Gastrocnemius medialis (tissue), 4 donors: ENCODE results near the gene SMOC1. TPM values are rescaled to one million over a fixed set of nuclear protein-coding genes. Genes with fewer than 3 reads are reported as not detected.
A peak's percentile ranks its signal among the peaks of the same experiment; 100 is the strongest.

Experiments used
- ATAC-seq, 2 donors: fragments of 150-250 bp; one replicate each; pipeline ENCODE4 v1.9.1; 2016
- DNase-seq, 2 donors: peaks; one replicate each; pipeline ENCODE4 v3.0.0-alpha.2; 2019
- H3K27ac ChIP-seq, 4 donors: fragments of 200-600 bp; sonication (generic); 1 replicate in 1 of 4; 2 replicates in 3 of 4; pipeline ENCODE4 v1.5.1; 2016 to 2018; ENCODE audit warnings: mild to moderate bottlenecking in 2 of 4, moderate library complexity in 1 of 4
- H3K27me3 ChIP-seq, 3 donors: fragments of 200-600 bp; sonication (generic) in 2 of 3; 1 replicate in 1 of 3; 2 replicates in 2 of 3; pipeline versions ENCODE4 v1.5.1 to v1.6.0; 2016 to 2019; ENCODE audit warnings: mild to moderate bottlenecking in 1 of 3, moderate library complexity in 1 of 3
- H3K36me3 ChIP-seq, 2 donors: fragments of 200-600 bp; sonication (generic) in 1 of 2; one replicate each; pipeline ENCODE4 v1.5.1; 2017 to 2018
- H3K4me1 ChIP-seq, 2 donors: fragments of 200-600 bp; sonication (generic) in 1 of 2; one replicate each; pipeline ENCODE4 v1.5.1; 2016 to 2017; ENCODE audit warnings: mild to moderate bottlenecking in 2 of 2
- H3K4me3 ChIP-seq, 4 donors: fragments of 200-600 bp; sonication (generic) in 3 of 4; 1 replicate in 1 of 4; 2 replicates in 3 of 4; pipeline ENCODE4 v1.5.1; 2016 to 2019; ENCODE audit warnings: mild to moderate bottlenecking in 2 of 4
- H3K9me3 ChIP-seq, 3 donors: fragments of 200-600 bp; sonication (generic) in 2 of 3; 1 replicate in 1 of 3; 2 replicates in 2 of 3; pipeline ENCODE4 v1.5.1; 2016 to 2019
- POLR2A ChIP-seq, 2 donors: fragments of 450-650 bp; IDR thresholded peaks; one replicate each; pipeline ENCODE4 v1.6.1; 2017; ENCODE audit warnings: antibody characterized with exemption in 2 of 2, mild to moderate bottlenecking in 2 of 2, moderate library complexity in 2 of 2
- in situ Hi-C, 4 donors: fragments of 200-750 bp; cut with MboI; loops; one replicate each; pipeline versions ENCODE4 v1.15.0 to v1.8.0; 2017; ENCODE audit warnings: low sequenced_read_pairs in 4 of 4
- intact Hi-C: fragments of 100-400 bp; cut with DNase I; formaldehyde crosslinking; loops from one replicate; pipeline ENCODE4 v1.15.1; 2023; ENCODE audit warnings: low total_unique reads
- total RNA-seq, 4 donors: library from RNA; depleted of rRNA; stranded (reverse); fragments of >200 nt; gene quantifications; one replicate each; pipeline versions ENCODE4 v1.1.0 to v1.2.3, GENCODE V29; 2016
- TF ChIP-seq, protein P1 (sequence below), 5 experiments: fragments of 450-650 bp in 3 of 5; fragments of 200-600 bp in 2 of 5; sonication (generic) in 2 of 5; IDR thresholded peaks in 4 of 5; conservative IDR thresholded peaks in 1 of 5; 1 replicate in 4 of 5; 2 replicates in 1 of 5; pipeline ENCODE4 v1.5.1; 2016 to 2019; ENCODE audit warnings: antibody characterized with exemption in 5 of 5, mild to moderate bottlenecking in 3 of 5, moderate library complexity in 3 of 5

SMOC1 gene
- total RNA-seq, 4 donors from 2014 or later: 2.7 to 10.2 (median 7.8) TPM

DNA sequence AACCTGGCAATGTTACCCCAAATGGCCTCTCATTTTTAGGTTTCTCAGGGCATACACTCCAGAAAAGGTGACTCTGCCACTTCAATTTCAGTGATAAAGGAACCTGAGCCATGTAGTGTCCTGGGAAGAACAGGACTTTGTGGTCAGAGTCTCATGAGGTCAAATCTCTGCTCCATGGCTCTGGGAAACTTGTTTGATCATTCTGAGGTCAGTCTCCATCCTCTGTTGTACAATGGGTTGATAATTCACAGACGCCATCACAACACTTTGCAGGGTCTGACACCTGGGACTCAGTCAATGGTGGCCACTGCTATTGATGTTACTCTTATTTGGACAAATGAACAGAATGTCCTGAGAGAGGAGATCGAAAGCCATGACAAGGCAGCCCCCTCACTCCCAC, 31.1 kb upstream of the SMOC1 start:
- no peaks in the 10 kb centered on the region for H3K9me3 ChIP-seq
- H3K27ac ChIP-seq: peak overlapping the region; percentile 78 to 85 (median 80)
- ATAC-seq (no peak), DNase-seq (no peak)
- H3K4me1 ChIP-seq: peaks cover 14 to 16% of the 10 kb centered on the region in 2 donors
- in situ Hi-C loops (no loop called here), intact Hi-C loops (loop anchor here (2.0 kb wide), 1 partner anchor 79 kb away; no protein-coding TSS in a partner anchor)
- H3K4me3 ChIP-seq: no peak overlapping the region
- H3K36me3 ChIP-seq: no peaks in the 10 kb centered on the region
- TF ChIP-seq, protein P1, sequence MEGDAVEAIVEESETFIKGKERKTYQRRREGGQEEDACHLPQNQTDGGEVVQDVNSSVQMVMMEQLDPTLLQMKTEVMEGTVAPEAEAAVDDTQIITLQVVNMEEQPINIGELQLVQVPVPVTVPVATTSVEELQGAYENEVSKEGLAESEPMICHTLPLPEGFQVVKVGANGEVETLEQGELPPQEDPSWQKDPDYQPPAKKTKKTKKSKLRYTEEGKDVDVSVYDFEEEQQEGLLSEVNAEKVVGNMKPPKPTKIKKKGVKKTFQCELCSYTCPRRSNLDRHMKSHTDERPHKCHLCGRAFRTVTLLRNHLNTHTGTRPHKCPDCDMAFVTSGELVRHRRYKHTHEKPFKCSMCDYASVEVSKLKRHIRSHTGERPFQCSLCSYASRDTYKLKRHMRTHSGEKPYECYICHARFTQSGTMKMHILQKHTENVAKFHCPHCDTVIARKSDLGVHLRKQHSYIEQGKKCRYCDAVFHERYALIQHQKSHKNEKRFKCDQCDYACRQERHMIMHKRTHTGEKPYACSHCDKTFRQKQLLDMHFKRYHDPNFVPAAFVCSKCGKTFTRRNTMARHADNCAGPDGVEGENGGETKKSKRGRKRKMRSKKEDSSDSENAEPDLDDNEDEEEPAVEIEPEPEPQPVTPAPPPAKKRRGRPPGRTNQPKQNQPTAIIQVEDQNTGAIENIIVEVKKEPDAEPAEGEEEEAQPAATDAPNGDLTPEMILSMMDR (IDR thresholded peaks at IDR 0.05 in 4 of 5, conservative IDR thresholded peaks at IDR 0.05 in 1 of 5): no peak
- no peak for TF ChIP-seq POLR2A (IDR thresholded peaks at IDR 0.05)
- H3K27me3 ChIP-seq: no peaks in the 10 kb centered on the region

DNA sequence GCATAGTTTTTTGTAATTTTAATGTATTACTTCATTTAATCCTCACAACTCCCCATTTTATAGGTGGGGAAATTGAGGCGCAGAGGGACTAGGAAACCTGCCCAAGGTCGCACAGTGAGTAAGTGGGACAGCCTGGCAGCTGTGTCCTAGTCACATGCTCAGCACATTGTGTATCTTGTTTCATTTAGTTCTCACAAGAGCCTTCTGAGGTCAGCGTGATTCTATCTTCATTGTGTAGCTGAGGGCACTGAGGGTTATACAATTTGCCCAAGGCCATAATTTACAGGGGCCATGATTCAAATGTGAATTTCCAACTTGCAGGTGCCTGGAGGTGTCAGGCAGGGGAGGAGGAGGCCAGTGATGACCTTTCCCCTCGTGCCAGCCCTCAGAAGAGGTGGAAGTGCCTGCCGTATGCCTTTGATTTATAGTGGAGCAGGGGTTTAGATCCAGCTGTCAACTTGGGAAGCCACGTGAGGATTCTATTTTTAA, 30.3 kb upstream of the SMOC1 start:
- peak; percentile 81 to 85 for ATAC-seq
- no peaks in the 10 kb centered on the region for H3K27me3 ChIP-seq
- no peaks in the 10 kb centered on the region for H3K36me3 ChIP-seq
- H3K9me3 ChIP-seq: no peaks in the 10 kb centered on the region
- peaks cover 14 to 16% of the 10 kb centered on the region in 2 donors for H3K4me1 ChIP-seq
- peak; percentile 14 to 69 for DNase-seq
- TF ChIP-seq, protein P1 (IDR thresholded peaks at IDR 0.05 in 4 of 5, conservative IDR thresholded peaks at IDR 0.05 in 1 of 5): no peak
- TF ChIP-seq POLR2A (IDR thresholded peaks at IDR 0.05): no peak
- intact Hi-C loops: loop anchor here (2.0 kb wide), 1 partner anchor 80 kb away; no protein-coding TSS in a partner anchor
- H3K27ac ChIP-seq: peak overlapping the region; percentile 78 to 85 (median 80)
- no peak overlapping the region for H3K4me3 ChIP-seq
- in situ Hi-C loops: no loop called here

DNA sequence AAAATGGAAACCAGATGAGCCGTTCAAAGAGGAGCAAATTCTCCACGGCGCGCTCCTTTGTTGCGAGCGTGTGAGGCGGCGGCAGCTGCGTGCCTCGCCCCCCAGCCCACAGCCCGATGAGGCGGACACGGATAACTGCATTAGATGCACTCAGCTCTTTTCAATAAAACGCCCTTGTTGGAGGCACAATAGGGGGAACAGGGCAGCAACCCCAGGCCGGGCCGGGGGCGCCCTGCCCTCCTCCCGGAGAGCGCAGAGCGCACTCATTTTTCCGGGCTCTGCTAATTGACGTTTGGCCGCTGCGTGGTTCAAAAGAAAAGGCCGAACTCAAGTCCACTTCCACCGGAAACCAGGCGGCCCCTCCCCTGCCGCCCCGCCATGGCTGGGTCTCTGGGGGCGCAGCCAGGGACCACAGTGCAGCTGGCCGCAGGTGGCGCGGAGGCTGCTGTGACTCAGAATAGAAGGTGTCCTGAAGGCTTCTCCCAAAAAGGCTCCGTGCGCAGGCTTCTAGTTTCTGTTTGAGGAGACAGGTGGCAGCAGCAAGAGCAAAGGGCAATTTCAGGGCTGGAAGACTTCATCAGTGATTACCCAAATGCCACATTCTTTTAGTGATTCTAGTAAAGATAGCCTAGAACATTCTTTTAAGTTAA, 29.0 kb upstream of the SMOC1 start:
- in situ Hi-C loops: no loop called here
- TF ChIP-seq POLR2A (IDR thresholded peaks at IDR 0.05): peak; percentile 48 to 59
- TF ChIP-seq, protein P1 (IDR thresholded peaks at IDR 0.05 in 4 of 5, conservative IDR thresholded peaks at IDR 0.05 in 1 of 5): no peak
- H3K4me1 ChIP-seq: peaks cover 14 to 16% of the 10 kb centered on the region in 2 donors
- ATAC-seq (peak; percentile 63 to 68), DNase-seq (peak; percentile 7 to 71)
- peak overlapping the region; percentile 78 to 85 (median 80) for H3K27ac ChIP-seq
- H3K27me3 ChIP-seq: no peaks in the 10 kb centered on the region
- intact Hi-C loops: loop anchor here (1.0 kb wide), 1 partner anchor 132 kb away; no protein-coding TSS in a partner anchor
- H3K4me3 ChIP-seq: peak overlapping the region; percentile 36 to 51 (median 43)
- H3K36me3 ChIP-seq: no peaks in the 10 kb centered on the region
- H3K9me3 ChIP-seq: no peaks in the 10 kb centered on the region

DNA sequence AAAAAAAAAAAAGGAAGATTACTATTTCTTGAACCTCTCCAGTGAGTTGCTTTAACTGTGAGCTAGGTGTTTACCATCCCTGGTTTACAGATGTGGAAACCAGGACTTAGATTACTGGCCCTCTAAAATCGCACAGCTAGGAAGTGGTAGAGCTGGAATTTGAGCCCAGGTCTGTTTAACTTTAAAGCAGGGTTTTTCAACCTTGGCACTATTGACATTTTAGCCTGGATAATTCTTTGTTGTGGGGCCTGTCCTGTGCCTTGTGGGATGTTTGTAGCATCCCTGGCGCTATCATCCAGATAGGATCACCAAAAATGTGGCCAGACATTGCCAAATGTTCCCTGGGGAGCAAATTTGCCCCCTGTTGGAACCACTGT, 28.5 kb upstream of the SMOC1 start:
- in situ Hi-C loops (no loop called here), intact Hi-C loops (loop anchor here (1.0 kb wide), 1 partner anchor 132 kb away; no protein-coding TSS in a partner anchor)
- H3K4me3 ChIP-seq: peak overlapping the region in 2 of 4 donors; percentile 45 to 51
- DNase-seq: no peak
- H3K27me3 ChIP-seq: no peaks in the 10 kb centered on the region
- H3K4me1 ChIP-seq: peaks cover 14 to 16% of the 10 kb centered on the region in 2 donors
- H3K27ac ChIP-seq: peak overlapping the region; percentile 78 to 85 (median 80)
- no peak for ATAC-seq
- TF ChIP-seq POLR2A (IDR thresholded peaks at IDR 0.05): no peak
- TF ChIP-seq, protein P1 (IDR thresholded peaks at IDR 0.05 in 4 of 5, conservative IDR thresholded peaks at IDR 0.05 in 1 of 5): no peak
- H3K9me3 ChIP-seq: no peaks in the 10 kb centered on the region
- no peaks in the 10 kb centered on the region for H3K36me3 ChIP-seq
